ENCODE results near the gene VSIG2.

GRCh38 chr11:124760806-124761205 is 8.8 kb upstream of the VSIG2 start:
- no peak for TF ChIP-seq CTCF (conservative IDR thresholded peaks at IDR 0.05 in 1 of 2, IDR thresholded peaks at IDR 0.05 in 1 of 2; ENCODE audit: low read depth in 1 of 2, low read length in 2 of 2)
- no peak for TF ChIP-seq EZH2 (IDR thresholded peaks at IDR 0.05; ENCODE audit: low read length, missing control alignments)

Data from fibroblast of lung (primary cell).